SK-N-MC (cell line): ENCODE data around the gene LTBP2.

ENCODE experiments used
- EZH2 ChIP-seq: fragments of 200-600 bp; sonication (generic); IDR thresholded peaks from one replicate; pipeline ENCODE4 v1.6.1; 2017; ENCODE audit warnings: antibody characterized with exemption
- POLR2AphosphoS5 ChIP-seq: IDR thresholded peaks from 2 replicates; pipeline ENCODE4 v1.6.1; 2012; ENCODE audit warnings: mild to moderate bottlenecking, low read depth, low read length, borderline replicate concordance

- no peak for TF ChIP-seq EZH2
- no peak for TF ChIP-seq POLR2AphosphoS5
Measured at GRCh38 chr14:74463697-74464096, 148.3 kb downstream of the LTBP2 start.
